Measurements from ENCODE around the gene SH2D1A.
"Not testable (repeated sequence)": the region's sequence is repeated elsewhere in the genome, so short reads cannot be mapped to it uniquely, and the experiment has no call there.

SH2D1A gene

GRCh38 chrX:124407226-124407625, 60.9 kb downstream of the SH2D1A start:
- TF ChIP-seq CREB5 (CRISPR knock-in tag; IDR thresholded peaks at IDR 0.05; ENCODE audit: low read depth), result no peak
- no peak for TF ChIP-seq ZFP3 (CRISPR knock-in tag; IDR thresholded peaks at IDR 0.05)
- no peak for TF ChIP-seq PATZ1 (CRISPR knock-in tag; IDR thresholded peaks at IDR 0.05; ENCODE audit: borderline replicate concordance)
- no peak for TF ChIP-seq ESRRG (CRISPR knock-in tag; IDR thresholded peaks at IDR 0.05)
- TF ChIP-seq ARNTL (CRISPR knock-in tag; IDR thresholded peaks at IDR 0.05; ENCODE audit: borderline replicate concordance, low read depth), result no peak
- no peak for TF ChIP-seq CSDC2 (CRISPR knock-in tag; IDR thresholded peaks at IDR 0.05)
- no peak for TF ChIP-seq ZC3H10 (CRISPR knock-in tag; IDR thresholded peaks at IDR 0.05)
- ATAC-seq, result no peak

- ATAC-seq, result not testable (repeated sequence)
Measured at GRCh38 chrX:124408380-124408779, 62.0 kb downstream of the SH2D1A start.

GRCh38 chrX:124413244-124413643, 66.9 kb downstream of the SH2D1A start:
- ATAC-seq, result no peak
- TF ChIP-seq BACH2 (CRISPR knock-in tag; IDR thresholded peaks at IDR 0.05; ENCODE audit: borderline replicate concordance) (no peak), SNAI2 (CRISPR knock-in tag; IDR thresholded peaks at IDR 0.05) (no peak), POU6F1 (CRISPR knock-in tag; IDR thresholded peaks at IDR 0.05; ENCODE audit: borderline replicate concordance, low read depth) (no peak), PPARA (CRISPR knock-in tag; IDR thresholded peaks at IDR 0.05; ENCODE audit: borderline replicate concordance) (no peak), ZNF70 (CRISPR knock-in tag; IDR thresholded peaks at IDR 0.05) (no peak), ZNF8 (CRISPR knock-in tag; IDR thresholded peaks at IDR 0.05) (no peak), ZFP3 (CRISPR knock-in tag; IDR thresholded peaks at IDR 0.05) (no peak), ISL1 (CRISPR knock-in tag; IDR thresholded peaks at IDR 0.05) (no peak), RARB (CRISPR knock-in tag; IDR thresholded peaks at IDR 0.05) (no peak), ZFP30 (CRISPR knock-in tag; IDR thresholded peaks at IDR 0.05) (no peak), TOX (CRISPR knock-in tag; IDR thresholded peaks at IDR 0.05; ENCODE audit: borderline replicate concordance) (no peak), TSHZ2 (CRISPR knock-in tag; IDR thresholded peaks at IDR 0.05) (no peak), GLIS3 (CRISPR knock-in tag; IDR thresholded peaks at IDR 0.05) (no peak), CREB5 (CRISPR knock-in tag; IDR thresholded peaks at IDR 0.05; ENCODE audit: low read depth) (no peak)

- ATAC-seq, result no peak
- TF ChIP-seq POU6F1 (CRISPR knock-in tag; IDR thresholded peaks at IDR 0.05; ENCODE audit: borderline replicate concordance, low read depth) (no peak), ESRRG (CRISPR knock-in tag; IDR thresholded peaks at IDR 0.05) (no peak), CSDC2 (CRISPR knock-in tag; IDR thresholded peaks at IDR 0.05) (no peak), CSRNP3 (CRISPR knock-in tag; IDR thresholded peaks at IDR 0.05) (no peak), CREB5 (CRISPR knock-in tag; IDR thresholded peaks at IDR 0.05; ENCODE audit: low read depth) (no peak), TCF4 (CRISPR knock-in tag; IDR thresholded peaks at IDR 0.05; ENCODE audit: borderline replicate concordance) (no peak), RARB (CRISPR knock-in tag; IDR thresholded peaks at IDR 0.05) (no peak), ZFP30 (CRISPR knock-in tag; IDR thresholded peaks at IDR 0.05) (no peak), ISL1 (CRISPR knock-in tag; IDR thresholded peaks at IDR 0.05) (no peak)
Measured at GRCh38 chrX:124414281-124414680, 67.9 kb downstream of the SH2D1A start.
